HepG2 (cell line): ENCODE measurements around the gene DNAJC4. TPM values are rescaled to one million over a fixed set of nuclear protein-coding genes. Genes with fewer than 3 reads are reported as not detected.

Experiments used
- BRD4 ChIP-seq: sonication (generic); formaldehyde crosslinking; IDR thresholded peaks from 2 replicates; pipeline ENCODE4 v1.4.0; 2020; ENCODE audit warnings: missing genetic modification reagents
- polyA plus RNA-seq, 8 experiments: library from polyadenylated mRNA; depleted of rRNA in 3 of 8; stranded (reverse) in 7 of 8; unstranded in 1 of 8; fragments of >200 nt; fragmentation: Illumina TruSeq in 4 of 8; extraction: Trizol in 4 of 8; gene quantifications; 2 replicates each; pipeline versions ENCODE4 v1.2.1 to v1.2.3, GENCODE V29; 2011 to 2016; ENCODE audit warnings: low read depth in 4 of 8, missing spikeins in 1 of 8, mixed read lengths in 1 of 8; ENCODE audit not compliant: insufficient read depth in 1 of 8
- total RNA-seq, 5 experiments: library from RNA; depleted of rRNA; stranded (reverse); fragments of >200 nt; fragmentation: Illumina TruSeq; extraction: Trizol; gene quantifications; 2 replicates each; pipeline ENCODE4 v1.2.3, GENCODE V29; 2016; ENCODE audit warnings: low read depth in 1 of 5
- TF ChIP-seq, protein P1 (sequence below): sonication (generic); formaldehyde crosslinking; IDR thresholded peaks from 2 replicates; pipeline ENCODE4 v1.4.0; 2020; ENCODE audit warnings: missing genetic modification reagents, borderline replicate concordance
- TF ChIP-seq, protein P2 (sequence below): IDR thresholded peaks from 2 replicates; pipeline ENCODE4 v1.6.1; 2016; ENCODE audit warnings: missing biosample characterization, missing genetic modification reagents, low read depth
- TF ChIP-seq, protein P3 (sequence below): sonication (generic); formaldehyde crosslinking; IDR thresholded peaks from 2 replicates; pipeline ENCODE4 v1.5.0; 2020; ENCODE audit warnings: mild to moderate bottlenecking, missing genetic modification reagents, borderline replicate concordance

The DNAJC4 gene
- total and polyA plus RNA-seq, 2 of the 13 experiments (the other 11 are each of a cell fraction or from before 2014, with no cell fraction given): 10.3 to 60.8 TPM

DNA sequence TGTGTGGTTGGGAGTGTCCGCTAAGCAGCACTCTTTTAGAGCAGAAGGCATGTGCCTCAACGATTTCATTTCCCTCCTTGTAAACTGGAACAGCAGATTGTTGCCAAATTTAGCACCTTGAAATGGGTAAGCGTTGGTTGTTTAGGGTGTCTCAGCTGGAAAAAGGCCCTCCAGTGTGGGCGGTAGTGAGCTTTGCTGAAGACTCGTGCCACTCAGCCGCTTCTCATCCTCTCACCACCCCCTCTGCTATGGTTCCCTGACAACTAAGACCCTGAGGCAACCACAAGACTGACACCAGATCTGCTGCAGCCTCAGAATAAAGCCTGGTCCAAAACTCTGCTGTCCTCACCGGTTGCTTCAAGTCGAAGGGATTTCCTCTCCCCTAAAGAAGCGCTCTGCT is 33.7 kb upstream of the DNAJC4 start (continued):
- TF ChIP-seq, protein P1, sequence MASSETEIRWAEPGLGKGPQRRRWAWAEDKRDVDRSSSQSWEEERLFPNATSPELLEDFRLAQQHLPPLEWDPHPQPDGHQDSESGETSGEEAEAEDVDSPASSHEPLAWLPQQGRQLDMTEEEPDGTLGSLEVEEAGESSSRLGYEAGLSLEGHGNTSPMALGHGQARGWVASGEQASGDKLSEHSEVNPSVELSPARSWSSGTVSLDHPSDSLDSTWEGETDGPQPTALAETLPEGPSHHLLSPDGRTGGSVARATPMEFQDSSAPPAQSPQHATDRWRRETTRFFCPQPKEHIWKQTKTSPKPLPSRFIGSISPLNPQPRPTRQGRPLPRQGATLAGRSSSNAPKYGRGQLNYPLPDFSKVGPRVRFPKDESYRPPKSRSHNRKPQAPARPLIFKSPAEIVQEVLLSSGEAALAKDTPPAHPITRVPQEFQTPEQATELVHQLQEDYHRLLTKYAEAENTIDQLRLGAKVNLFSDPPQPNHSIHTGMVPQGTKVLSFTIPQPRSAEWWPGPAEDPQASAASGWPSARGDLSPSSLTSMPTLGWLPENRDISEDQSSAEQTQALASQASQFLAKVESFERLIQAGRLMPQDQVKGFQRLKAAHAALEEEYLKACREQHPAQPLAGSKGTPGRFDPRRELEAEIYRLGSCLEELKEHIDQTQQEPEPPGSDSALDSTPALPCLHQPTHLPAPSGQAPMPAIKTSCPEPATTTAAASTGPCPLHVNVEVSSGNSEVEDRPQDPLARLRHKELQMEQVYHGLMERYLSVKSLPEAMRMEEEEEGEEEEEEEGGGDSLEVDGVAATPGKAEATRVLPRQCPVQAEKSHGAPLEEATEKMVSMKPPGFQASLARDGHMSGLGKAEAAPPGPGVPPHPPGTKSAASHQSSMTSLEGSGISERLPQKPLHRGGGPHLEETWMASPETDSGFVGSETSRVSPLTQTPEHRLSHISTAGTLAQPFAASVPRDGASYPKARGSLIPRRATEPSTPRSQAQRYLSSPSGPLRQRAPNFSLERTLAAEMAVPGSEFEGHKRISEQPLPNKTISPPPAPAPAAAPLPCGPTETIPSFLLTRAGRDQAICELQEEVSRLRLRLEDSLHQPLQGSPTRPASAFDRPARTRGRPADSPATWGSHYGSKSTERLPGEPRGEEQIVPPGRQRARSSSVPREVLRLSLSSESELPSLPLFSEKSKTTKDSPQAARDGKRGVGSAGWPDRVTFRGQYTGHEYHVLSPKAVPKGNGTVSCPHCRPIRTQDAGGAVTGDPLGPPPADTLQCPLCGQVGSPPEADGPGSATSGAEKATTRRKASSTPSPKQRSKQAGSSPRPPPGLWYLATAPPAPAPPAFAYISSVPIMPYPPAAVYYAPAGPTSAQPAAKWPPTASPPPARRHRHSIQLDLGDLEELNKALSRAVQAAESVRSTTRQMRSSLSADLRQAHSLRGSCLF: no peak
- TF ChIP-seq, protein P2, sequence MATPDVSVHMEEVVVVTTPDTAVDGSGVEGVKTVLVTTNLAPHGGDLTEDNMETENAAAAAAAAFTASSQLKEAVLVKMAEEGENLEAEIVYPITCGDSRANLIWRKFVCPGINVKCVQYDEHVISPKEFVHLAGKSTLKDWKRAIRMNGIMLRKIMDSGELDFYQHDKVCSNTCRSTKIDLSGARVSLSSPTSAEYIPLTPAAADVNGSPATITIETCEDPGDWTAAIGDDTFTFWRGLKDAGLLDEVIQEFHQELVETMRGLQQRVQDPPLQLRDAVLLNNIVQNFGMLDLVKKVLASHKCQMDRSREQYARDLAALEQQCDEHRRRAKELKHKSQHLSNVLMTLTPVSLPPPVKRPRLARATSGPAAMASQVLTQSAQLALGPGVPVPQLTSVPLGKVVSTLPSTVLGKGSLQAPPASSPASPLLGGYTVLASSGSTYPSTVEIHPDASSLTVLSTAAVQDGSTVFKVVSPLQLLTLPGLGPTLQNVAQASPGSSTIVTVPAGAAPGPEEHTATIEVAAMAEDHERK (CRISPR knock-in tag): no peak
- no peak for TF ChIP-seq BRD4 (CRISPR knock-in tag)
- TF ChIP-seq, protein P3, sequence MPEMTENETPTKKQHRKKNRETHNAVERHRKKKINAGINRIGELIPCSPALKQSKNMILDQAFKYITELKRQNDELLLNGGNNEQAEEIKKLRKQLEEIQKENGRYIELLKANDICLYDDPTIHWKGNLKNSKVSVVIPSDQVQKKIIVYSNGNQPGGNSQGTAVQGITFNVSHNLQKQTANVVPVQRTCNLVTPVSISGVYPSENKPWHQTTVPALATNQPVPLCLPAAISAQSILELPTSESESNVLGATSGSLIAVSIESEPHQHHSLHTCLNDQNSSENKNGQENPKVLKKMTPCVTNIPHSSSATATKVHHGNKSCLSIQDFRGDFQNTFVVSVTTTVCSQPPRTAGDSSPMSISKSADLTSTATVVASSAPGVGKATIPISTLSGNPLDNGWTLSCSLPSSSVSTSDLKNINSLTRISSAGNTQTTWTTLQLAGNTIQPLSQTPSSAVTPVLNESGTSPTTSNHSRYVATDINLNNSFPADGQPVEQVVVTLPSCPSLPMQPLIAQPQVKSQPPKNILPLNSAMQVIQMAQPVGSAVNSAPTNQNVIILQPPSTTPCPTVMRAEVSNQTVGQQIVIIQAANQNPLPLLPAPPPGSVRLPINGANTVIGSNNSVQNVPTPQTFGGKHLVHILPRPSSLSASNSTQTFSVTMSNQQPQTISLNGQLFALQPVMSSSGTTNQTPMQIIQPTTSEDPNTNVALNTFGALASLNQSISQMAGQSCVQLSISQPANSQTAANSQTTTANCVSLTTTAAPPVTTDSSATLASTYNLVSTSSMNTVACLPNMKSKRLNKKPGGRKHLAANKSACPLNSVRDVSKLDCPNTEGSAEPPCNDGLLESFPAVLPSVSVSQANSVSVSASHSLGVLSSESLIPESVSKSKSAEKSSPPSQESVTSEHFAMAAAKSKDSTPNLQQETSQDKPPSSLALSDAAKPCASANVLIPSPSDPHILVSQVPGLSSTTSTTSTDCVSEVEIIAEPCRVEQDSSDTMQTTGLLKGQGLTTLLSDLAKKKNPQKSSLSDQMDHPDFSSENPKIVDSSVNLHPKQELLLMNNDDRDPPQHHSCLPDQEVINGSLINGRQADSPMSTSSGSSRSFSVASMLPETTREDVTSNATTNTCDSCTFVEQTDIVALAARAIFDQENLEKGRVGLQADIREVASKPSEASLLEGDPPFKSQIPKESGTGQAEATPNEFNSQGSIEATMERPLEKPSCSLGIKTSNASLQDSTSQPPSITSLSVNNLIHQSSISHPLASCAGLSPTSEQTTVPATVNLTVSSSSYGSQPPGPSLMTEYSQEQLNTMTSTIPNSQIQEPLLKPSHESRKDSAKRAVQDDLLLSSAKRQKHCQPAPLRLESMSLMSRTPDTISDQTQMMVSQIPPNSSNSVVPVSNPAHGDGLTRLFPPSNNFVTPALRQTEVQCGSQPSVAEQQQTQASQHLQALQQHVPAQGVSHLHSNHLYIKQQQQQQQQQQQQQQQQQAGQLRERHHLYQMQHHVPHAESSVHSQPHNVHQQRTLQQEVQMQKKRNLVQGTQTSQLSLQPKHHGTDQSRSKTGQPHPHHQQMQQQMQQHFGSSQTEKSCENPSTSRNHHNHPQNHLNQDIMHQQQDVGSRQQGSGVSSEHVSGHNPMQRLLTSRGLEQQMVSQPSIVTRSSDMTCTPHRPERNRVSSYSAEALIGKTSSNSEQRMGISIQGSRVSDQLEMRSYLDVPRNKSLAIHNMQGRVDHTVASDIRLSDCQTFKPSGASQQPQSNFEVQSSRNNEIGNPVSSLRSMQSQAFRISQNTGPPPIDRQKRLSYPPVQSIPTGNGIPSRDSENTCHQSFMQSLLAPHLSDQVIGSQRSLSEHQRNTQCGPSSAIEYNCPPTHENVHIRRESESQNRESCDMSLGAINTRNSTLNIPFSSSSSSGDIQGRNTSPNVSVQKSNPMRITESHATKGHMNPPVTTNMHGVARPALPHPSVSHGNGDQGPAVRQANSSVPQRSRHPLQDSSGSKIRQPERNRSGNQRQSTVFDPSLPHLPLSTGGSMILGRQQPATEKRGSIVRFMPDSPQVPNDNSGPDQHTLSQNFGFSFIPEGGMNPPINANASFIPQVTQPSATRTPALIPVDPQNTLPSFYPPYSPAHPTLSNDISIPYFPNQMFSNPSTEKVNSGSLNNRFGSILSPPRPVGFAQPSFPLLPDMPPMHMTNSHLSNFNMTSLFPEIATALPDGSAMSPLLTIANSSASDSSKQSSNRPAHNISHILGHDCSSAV: no peak
- TF ChIP-seq, all 625 proteins: peak for 0
